GM12891 (cell line): ENCODE measurements around the gene NPM1.

Experiments used
- POLR2A ChIP-seq: IDR thresholded peaks from 2 replicates; pipeline ENCODE4 v1.6.1; 2011; ENCODE audit warnings: low read depth, low read length, control low read depth
- POLR2AphosphoS5 ChIP-seq: IDR thresholded peaks from 2 replicates; pipeline ENCODE4 v1.6.1; 2011; ENCODE audit warnings: low read depth, low read length, control low read depth
- SPI1 ChIP-seq: IDR thresholded peaks from 2 replicates; pipeline ENCODE4 v1.6.1; 2011; ENCODE audit warnings: low read depth, low read length, control low read depth

- TF ChIP-seq POLR2A (no peak), SPI1 (no peak), POLR2AphosphoS5 (no peak)
These were observed 29.8 kb upstream of the NPM1 start for GRCh38 chr5:171357843-171358242.
